ENCODE data around the gene TOMM34. TPM values are rescaled to one million over a fixed set of nuclear protein-coding genes. Genes with fewer than 3 reads are reported as not detected.

The TOMM34 gene
- total and polyA plus RNA-seq, 9 of the 15 experiments (the other 6 are each of a cell fraction or from before 2014, with no cell fraction given), result 18.1 to 69.4 (median 41.7) TPM

GRCh38 chr20:44918761-44919160, 41.4 kb downstream of the TOMM34 start:
- Histone ChIP-seq H3K4me2 (ENCODE audit: insufficient read depth, low read length) (no peak overlapping the region), H3K79me2 (ENCODE audit: control insufficient read depth, insufficient read depth, low read length) (no peaks in the 10 kb centered on the region), H3K27me3 (ENCODE audit: control insufficient read depth in 2 of 2, insufficient read depth in 2 of 2, low read length in 2 of 2) (no peaks in the 10 kb centered on the region), H3K4me3 (no peak overlapping the region), H3K4me1 (replicated peaks in 1 of 2; ENCODE audit: control insufficient read depth in 2 of 2, insufficient read depth in 2 of 2, low read length in 2 of 2) (peaks cover 0 to 3% of the 10 kb centered on the region in 2 experiments; a peak in 1 of 5 replicates), H3K9me1 (ENCODE audit: control insufficient read depth, insufficient read depth, low read length) (no peaks in the 10 kb centered on the region), H3K9me3 (replicated peaks; ENCODE audit: control insufficient read depth, insufficient read depth, low read depth, low read length) (no peaks in the 10 kb centered on the region), H4K20me1 (replicated peaks; ENCODE audit: control insufficient read depth, insufficient read depth, low read length) (no peaks in the 10 kb centered on the region), H3K9ac (ENCODE audit: insufficient read depth in 1 of 2, low read depth in 2 of 2, low read length in 2 of 2) (0 out of 4 replicates have a peak overlapping the region, but pooled peaks of 1 of the 2 experiments have one; percentile 36), H3K36me3 (ENCODE audit: control insufficient read depth, insufficient read depth, low read length) (peaks cover 66% of the 10 kb centered on the region; the same call in 2 of the 3 replicates), H3K27ac (ENCODE audit: extremely low read depth, low read depth, low read length) (no peak overlapping the region), H2AFZ (ENCODE audit: low read depth, low read length) (no peak overlapping the region)
- 87% methylated on average over 7 of the region's 10 CpGs for WGBS (ENCODE audit: insufficient coverage, low coverage, missing lambda C conversion rate)
- ATAC-seq (no peak; the same call in none of the 3 replicates), DNase-seq (ENCODE audit: extremely low read depth in 1 of 4, low spot score in 3 of 4) (no peak), FAIRE-seq (no peak)
- 0 out of 2 replicates have a peak, but pooled peaks have one; percentile 37 for TF ChIP-seq POLR2G (IDR thresholded peaks at IDR 0.05; ENCODE audit: low read depth, low read length)
- TF ChIP-seq ZNF408 (CRISPR knock-in tag; IDR thresholded peaks at IDR 0.05; ENCODE audit: low read depth), result no peak
- ChIA-PET POLR2A (interaction anchor here (1.3 to 1.8 kb wide), 2 partner anchors 9 to 12 kb away, joined by 3 to 4 read pairs; partner anchors contain the start of gene PABPC1L), CTCF (ENCODE audit: low intra/inter-chr PET ratio) (no interaction called here)
- no TSS peak for BruUV-seq (replicated peaks)
- intact Hi-C loops (cut with micrococcal nuclease), result loop anchor here (10.0 kb wide), 1 partner anchor 176 kb away; no protein-coding TSS in a partner anchor
- in situ Hi-C loops (cut with MboI), result no loop called here

GRCh38 chr20:44918342-44918741, 41.9 kb downstream of the TOMM34 start:
- intact Hi-C loops (cut with micrococcal nuclease) (loop anchor here (10.0 kb wide), 1 partner anchor 176 kb away; no protein-coding TSS in a partner anchor), in situ Hi-C loops (cut with MboI) (no loop called here)
- no TSS peak for BruUV-seq (replicated peaks)
- ATAC-seq, result no peak
- Histone ChIP-seq H3K9ac (ENCODE audit: insufficient read depth in 1 of 2, low read depth in 2 of 2, low read length in 2 of 2) (0 out of 4 replicates have a peak overlapping the region, but pooled peaks of 1 of the 2 experiments have one; percentile 36), H3K9me3 (replicated peaks; ENCODE audit: control insufficient read depth, insufficient read depth, low read depth, low read length) (no peaks in the 10 kb centered on the region), H3K4me2 (ENCODE audit: insufficient read depth, low read length) (no peak overlapping the region), H3K79me2 (ENCODE audit: control insufficient read depth, insufficient read depth, low read length) (no peaks in the 10 kb centered on the region), H4K20me1 (replicated peaks; ENCODE audit: control insufficient read depth, insufficient read depth, low read length) (no peaks in the 10 kb centered on the region), H3K4me3 (no peak overlapping the region), H3K9me1 (ENCODE audit: control insufficient read depth, insufficient read depth, low read length) (no peaks in the 10 kb centered on the region), H3K36me3 (ENCODE audit: control insufficient read depth, insufficient read depth, low read length) (peaks cover 66% of the 10 kb centered on the region; the same call in 2 of the 3 replicates), H2AFZ (ENCODE audit: low read depth, low read length) (no peak overlapping the region), H3K27me3 (ENCODE audit: control insufficient read depth in 2 of 2, insufficient read depth in 2 of 2, low read length in 2 of 2) (no peaks in the 10 kb centered on the region), H3K4me1 (replicated peaks in 1 of 2; ENCODE audit: control insufficient read depth in 2 of 2, insufficient read depth in 2 of 2, low read length in 2 of 2) (peaks cover 0 to 3% of the 10 kb centered on the region in 2 experiments; a peak in 1 of 5 replicates), H3K27ac (ENCODE audit: extremely low read depth, low read depth, low read length) (no peak overlapping the region)
- ChIA-PET CTCF (ENCODE audit: low intra/inter-chr PET ratio) (no interaction called here), POLR2A (interaction anchor here (1.3 to 1.8 kb wide), 2 partner anchors 9 to 12 kb away, joined by 3 to 4 read pairs; partner anchors contain the start of gene PABPC1L)
- DNase-seq (ENCODE audit: extremely low read depth in 1 of 4, low spot score in 3 of 4), result no peak
- WGBS (ENCODE audit: insufficient coverage, low coverage, missing lambda C conversion rate), result 94% methylated on average over 3 of the region's 3 CpGs
- FAIRE-seq, result no peak
- TF ChIP-seq RBM25 (IDR thresholded peaks at IDR 0.05; ENCODE audit: low read depth, low read length, severe bottlenecking) (peak; percentile 95), ZNF263 (CRISPR knock-in tag; IDR thresholded peaks at IDR 0.05; ENCODE audit: borderline replicate concordance) (no peak), ZNF75A (CRISPR knock-in tag; IDR thresholded peaks at IDR 0.05) (no peak), ZNF23 (CRISPR knock-in tag; IDR thresholded peaks at IDR 0.05) (no peak), BCOR (IDR thresholded peaks at IDR 0.05) (0 out of 2 replicates have a peak, but pooled peaks have one; percentile 36), EP400 (IDR thresholded peaks at IDR 0.05) (no peak), NONO (IDR thresholded peaks at IDR 0.05; ENCODE audit: low read depth in 2 of 2, low read length in 1 of 2) (no peak), NCOA2 (IDR thresholded peaks at IDR 0.05; ENCODE audit: partially characterized antibody in 2 of 2) (no peak), ZNF696 (CRISPR knock-in tag; conservative IDR thresholded peaks at IDR 0.05) (no peak), TOE1 (IDR thresholded peaks at IDR 0.05; ENCODE audit: borderline replicate concordance) (no peak), TOE1 (CRISPR knock-in tag; IDR thresholded peaks at IDR 0.05; ENCODE audit: borderline replicate concordance, low read depth) (no peak), RFX5 (IDR thresholded peaks at IDR 0.05; ENCODE audit: low read depth, low read length) (no peak)
